GM18870 (cell line): ENCODE data around the gene CHST11.

Experiments used
- ATAC-seq: cut with Tn5 transposase; IDR thresholded peaks from one replicate; pipeline ENCODE4 v1.9.1; 2021; ENCODE audit warnings: moderate library complexity; ENCODE audit not compliant: unreplicated experiment

Gene CHST11

DNA sequence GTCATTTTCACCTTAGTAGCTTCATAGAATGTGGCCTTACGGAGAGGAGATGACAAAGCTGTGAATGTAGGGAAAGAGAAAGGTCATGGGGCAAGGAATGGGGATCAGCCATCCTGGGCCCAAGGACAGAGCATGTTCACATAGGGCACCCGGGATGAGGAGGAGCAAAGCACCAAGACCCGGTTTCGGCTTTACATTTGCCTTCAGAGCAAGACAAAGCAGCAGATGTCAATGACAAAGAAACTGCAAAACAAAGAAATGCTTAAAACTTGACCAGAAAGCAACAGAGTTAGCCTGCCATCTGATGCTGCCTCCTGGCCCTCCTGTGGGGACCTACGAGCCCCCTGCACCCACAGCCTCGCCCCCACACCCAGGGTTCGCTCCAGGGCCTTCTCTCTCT is 252.1 kb downstream of the CHST11 start:
- ATAC-seq: no peak

DNA sequence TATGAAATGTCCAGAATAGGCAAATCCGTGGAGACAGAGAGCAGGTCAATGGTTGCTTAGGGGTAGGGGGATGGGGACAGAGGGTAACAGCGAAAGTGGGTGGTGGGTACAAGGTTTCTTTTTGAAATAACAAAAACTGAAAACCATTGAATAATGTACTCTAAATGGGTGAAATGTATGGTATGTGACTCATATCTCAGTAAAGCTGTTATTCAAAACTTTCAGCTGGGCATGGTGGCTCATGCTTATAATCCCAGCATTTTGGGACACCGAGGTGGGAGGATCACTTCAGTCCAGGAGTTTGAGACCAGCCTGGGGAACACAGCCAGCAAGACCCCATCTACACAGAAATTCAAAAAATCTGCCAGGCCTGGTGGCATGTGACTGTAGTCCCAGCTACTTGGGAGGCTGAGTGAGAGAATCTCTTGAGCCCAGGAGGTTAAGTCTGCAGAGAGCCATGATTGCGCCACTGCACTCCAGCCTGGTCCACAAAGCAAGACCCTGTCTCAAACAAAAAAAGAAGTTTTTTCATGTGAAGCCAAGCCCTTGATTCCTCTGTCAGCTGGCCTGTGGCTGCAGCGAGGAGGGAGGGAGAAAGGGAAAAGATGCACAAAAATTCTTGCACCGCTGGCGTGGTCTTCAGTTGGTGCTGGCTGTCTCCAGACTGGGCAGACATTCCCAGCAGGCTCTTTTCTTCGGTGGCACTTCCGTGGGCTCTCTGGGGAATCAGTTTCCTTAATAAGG is 253.1 kb downstream of the CHST11 start:
- no peak for ATAC-seq

DNA sequence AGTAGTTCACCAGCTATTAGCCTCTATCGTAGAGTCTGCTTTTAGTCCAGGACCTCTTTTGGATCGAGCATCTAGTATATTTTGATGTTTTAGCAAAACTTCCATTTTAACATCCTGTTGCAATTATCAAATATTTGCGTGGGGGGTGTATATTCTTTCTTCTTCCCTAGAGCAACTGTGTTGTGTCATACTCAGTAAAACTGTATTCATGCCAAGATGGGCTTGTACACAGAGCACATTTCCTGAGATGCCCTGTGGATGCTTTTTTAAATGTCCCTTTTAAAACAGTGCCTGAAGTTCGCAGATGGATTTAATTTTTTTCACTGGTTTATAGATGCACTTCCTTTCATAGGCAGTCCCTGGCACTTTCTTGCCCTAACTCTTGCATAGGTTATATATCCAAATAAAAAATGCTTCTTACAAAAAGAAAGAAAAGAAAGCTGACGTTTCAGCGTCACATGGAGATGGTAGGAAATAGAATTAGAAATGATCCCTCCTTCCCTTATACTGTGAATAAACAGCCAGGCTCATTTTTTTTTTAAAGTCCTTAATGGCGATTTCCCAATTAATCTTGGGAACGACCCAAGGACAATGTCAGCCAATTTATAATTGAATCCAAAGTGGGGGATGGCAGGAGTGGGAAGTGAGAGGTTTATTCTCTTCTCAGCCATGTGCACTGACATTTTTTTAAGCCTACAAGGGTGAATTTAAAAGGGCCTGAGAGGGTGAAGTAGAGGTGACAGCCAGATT is 254.4 kb downstream of the CHST11 start:
- no peak for ATAC-seq

DNA sequence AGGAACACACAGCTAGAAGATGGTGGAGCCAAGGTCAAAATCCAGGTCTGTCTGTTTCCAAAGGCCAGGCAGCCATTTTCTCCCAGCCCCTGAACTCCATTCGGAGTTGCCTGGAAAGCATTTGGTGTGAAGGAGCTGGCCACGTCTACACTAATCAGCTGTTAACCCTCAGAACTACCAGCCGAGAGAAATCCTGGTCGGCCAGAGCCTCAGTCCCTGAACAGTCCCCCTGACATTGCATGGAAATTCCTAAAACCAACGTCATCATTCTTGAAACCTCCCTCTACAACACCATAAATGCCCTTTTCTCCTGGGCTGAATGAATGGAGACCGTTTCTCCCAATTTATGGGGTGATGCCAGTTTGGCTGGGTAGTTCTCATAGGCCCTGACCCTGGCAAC is 255.7 kb downstream of the CHST11 start:
- ATAC-seq: no peak

DNA sequence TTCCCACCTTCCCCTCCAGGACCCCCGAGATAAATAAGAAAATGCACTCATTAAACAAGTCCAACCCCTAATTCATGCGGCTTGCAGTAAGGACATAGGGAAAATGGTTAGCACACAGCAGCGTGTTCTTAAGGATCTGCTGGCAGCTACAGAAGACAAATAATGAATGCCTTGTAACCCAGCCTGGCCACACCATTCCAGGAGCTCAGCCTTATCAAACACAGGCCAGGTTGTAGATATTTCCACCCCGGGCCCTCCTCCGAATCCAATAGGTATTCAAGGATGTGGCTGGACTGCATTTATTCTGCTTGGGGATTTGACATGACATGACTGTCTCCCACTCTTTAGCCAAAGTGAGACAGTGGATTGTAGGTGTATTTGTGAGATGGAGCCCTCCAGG is 256.2 kb downstream of the CHST11 start:
- ATAC-seq: no peak

DNA sequence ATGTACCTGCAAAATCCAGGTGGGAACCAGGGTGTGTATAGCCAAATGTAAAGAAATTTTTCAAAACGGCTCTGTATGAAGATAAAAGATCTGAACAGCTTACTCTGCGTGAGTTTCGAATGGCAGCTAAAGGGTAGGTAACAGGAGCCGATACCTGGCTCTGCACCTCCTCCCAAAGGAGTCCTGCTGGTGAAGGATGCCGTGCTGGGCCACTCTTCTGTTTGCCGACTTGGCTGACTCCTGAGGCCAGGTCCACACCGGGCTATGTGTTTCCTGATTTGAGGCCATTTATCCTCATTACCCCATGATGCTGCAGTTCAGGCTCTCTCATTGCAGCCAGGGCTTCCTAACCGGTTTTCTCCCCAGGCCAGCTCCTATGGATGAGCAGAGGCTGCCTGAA is 256.7 kb downstream of the CHST11 start:
- ATAC-seq: no peak

DNA sequence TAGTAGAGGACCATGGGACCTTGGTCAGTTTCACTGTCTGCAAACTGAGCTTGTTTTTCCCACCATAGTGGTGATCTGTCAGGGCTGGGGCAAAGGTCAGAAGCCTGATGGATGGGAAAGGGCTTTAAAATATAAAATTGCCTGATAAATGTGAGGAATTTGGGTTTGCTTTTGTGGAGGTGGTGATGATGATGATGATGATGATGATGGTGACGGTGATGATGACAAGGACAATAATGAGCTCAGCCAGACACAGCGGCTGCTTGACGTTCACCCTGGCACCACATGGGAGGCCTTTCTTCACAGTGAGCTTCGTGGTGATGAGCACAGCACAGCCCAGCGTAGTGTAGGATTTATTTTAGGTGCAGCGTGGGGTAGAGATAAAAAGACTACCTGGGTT is 257.6 kb downstream of the CHST11 start:
- no peak for ATAC-seq

DNA sequence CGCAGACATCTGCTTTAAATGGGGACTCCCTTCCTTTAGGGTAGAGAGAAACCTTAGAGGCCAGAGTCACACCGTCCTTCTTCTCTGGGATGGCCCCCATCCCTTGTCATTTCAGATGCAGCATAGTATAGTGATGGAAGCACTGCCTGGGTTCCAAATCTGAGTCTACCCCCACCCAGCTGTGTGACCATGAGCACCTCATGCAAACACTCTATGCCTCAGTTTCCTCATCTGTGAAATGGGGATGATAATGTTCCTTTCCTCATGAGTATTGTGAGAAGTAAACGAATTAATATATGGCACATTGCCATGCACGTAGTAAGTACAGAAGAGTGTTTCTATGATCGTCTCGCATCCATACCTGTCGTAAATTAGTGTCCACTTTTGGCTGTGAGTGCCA is 259.4 kb downstream of the CHST11 start:
- no peak for ATAC-seq

DNA sequence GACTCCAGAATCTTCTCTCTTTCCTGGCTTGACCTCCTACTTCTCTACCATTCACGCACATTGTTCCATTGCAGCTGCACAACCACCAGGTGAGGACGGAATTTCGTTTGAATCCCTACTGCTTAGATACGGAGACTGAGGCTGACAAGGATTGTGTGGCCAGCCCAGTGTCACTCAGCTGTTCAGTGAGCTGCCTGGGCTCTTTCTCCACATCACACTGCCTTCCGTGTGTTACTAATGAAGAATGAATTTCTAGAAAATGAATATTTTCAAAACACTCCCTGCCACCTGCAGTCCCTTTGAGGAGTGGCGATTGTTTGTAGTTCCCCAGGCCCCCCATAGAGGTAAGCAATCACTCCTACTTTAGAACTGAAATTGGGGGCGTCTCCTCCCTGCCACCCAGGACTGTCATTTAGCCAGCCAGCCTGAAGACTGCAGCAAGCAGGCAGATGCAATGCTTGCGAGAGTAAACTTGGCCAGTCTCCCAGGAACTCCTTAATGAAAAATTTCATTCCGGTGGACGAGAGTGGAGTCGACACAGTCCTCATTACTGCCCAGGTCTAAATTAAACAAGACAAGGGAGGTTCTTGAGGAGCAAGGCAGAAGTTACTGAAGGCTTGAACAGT is 261.7 kb downstream of the CHST11 start:
- ATAC-seq: no peak

DNA sequence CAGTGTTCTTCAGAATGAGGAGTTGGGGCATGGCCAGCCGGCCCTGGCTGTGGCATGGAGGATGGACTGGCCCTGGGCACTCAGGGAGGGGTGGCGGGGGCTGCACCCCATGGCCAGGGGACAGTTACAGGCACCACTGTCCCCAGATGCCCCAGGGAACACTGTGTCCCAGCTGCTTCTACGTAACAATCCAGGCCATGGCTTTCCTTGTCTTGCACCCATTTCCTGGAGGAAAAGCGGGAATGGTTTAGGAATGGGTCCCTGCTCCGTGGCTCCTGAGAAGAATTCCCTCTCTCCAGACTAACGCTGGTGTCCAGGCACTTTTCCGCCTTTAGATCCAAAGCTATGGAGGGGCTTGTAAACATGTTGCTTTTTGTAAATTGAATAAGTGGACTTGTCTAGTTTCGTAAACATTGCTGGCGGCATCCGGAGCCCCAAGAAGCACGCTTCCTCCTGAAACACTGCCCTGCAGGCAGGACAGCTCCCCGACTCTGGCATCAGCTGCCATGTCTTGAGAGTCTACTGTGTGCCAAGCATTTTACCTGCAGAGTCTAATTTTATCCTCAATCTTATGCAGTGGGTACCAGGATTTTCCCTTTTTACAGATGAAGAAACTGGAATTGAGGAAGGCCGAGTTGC is 263.1 kb downstream of the CHST11 start:
- ATAC-seq: no peak

DNA sequence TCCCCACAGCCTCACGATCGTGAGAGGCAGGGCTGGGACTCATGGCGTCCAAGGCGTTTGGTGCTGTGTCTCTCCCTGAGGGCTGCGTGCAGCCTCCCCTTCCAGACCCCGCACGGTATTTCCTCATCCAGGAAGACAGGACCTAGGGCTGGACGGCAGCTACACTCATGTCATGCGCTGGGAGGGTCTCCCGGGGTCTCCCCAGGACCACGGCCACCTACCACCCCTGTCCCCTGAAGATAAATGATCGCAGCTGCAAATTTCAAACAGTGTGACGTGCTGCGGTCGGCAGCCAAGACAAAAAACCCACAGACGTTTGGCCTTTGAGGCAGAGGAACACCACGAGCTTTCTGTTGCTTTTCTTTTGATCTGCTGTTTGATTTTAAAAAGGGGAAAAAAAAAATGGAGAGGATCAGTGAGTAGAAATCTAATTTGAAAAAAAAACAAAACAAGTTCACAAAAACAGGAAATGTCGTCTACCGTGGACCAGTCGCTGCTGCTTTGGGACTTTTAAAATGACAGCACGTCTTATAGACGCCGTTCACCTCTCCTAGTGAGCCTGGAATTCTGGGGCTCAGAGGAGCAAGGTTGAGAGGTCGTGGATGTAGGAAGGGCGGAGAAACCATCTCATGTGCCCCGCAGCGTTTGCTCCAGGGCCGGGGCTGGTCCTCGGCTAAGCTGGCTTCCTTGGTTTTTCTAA is 263.7 kb downstream of the CHST11 start:
- no peak for ATAC-seq

DNA sequence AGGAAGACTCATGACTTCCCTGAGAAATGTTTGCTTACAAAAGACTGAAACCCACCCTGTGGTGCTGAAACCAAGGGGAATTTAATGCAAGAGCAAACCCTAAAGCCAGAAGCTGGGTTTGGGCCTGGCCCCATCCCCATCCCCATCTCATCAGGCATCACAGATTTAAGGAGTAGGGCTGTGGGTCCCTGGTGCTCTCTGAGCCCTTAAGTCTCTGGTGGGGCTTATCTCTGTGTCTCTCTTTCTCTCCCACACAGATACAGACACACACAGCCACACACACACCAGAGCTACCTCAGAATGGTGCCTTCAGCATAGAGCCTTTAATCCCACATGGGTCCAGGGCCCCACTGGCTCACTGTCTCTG is 264.3 kb downstream of the CHST11 start:
- ATAC-seq: no peak

DNA sequence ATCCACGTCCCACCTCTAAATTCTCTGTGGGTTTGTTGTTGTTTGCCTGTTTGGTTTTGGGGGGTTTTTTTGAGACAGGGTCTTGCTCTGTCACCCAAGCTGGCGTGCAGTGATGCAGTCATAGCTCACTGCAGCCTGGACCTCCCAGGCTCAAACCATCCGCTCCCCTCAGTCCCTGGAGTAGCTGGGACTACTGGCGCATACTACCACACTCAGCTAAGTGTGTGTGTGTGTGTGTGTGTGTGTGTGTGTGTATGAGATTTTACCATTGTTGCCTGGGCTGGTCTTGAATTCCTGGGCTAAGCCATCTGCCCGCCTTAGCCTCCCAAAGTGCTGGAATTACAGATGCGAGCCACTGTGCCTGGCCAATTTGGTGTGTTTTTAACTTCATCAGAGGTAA is 265.2 kb downstream of the CHST11 start:
- no peak for ATAC-seq

DNA sequence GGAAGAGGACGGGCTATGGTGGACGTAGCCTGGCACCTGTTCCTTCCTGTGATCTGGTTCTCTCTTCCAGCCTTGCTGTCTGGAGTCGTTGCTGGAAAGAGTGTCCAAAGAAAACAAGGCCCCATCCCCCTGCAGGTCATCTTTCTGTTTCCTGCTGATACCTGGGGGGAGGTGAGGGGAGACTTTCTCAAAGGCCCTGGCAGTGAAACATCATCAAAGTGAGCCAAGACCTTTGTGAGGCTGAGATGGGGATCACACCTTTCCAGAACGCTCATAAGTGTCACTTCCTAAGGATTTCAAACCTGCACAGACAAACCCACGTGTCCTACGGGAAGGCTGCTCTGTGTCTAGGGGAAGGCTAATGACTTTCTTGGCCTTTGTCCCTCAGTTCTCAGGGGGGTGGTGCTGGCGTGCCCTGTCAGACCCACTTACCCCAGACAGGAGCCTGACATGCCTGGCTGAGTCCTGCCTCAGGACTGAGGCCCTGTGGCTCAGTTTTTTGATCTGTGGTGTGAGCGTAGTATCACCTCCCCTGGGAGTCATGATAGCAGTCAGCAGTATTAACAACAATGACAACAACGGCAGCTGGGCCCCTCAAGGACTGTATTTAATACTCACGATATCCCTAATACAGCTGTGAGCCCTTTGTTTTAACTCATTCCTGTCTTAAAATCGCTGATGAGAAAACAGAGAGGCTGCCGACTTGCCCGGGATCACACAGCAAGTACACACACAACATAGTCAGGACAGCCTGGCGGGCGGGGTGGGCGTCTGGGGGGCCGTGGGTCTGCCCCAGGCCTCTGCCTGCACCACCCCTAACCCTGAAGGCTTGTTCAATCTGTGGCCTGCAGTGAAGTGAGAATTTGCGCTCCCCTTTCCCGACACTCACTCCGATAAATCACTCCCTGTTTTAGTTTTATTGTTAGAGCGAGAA is 266.1 kb downstream of the CHST11 start:
- ATAC-seq: no peak

DNA sequence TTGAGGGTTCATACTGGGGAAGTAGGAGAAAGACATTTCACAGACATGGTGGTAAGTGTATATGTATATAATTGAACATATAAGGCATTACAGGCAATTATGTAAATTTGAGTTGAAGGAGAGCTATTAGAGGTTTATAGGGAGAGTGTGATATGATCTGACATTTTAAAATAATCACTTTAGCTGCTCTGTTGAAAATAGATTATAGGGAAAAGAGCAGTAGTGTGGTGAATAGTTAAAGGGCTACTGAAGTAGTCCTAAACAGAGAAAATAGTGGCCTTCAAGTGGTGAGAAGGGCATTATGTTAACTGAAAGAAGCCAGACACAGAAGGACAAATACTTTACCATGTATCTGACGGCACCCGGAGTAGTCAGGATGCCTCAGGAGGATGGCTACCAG is 267.1 kb downstream of the CHST11 start:
- ATAC-seq: no peak

DNA sequence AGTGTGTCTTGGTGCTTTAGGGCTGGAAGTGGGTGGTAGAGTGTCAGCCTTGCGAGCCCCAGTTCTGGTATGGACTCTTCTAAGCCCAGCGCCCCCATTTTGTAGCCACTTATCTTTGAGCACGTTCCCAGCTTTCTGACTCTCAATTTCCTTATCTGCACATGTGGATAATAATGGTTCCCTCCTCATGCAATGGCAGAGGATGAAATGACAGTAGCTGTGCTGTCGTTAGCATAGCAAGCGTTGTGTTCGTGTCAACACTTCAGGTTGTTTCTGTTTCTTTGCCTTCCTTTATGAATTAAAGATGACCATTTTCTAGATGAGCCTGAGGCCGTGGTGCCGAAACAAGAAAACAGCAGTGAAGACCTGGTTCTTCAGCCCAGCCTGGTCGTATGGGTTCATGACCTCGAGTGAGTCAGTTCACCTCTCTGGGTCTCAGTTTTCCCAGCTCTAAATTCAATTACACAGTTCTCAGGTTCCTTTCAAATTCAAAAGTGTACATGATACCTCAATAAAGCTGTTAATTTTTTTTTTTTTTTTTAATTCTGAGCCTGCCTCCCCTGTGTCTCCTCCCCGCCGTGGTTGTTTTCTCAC is 268.3 kb downstream of the CHST11 start:
- no peak for ATAC-seq

DNA sequence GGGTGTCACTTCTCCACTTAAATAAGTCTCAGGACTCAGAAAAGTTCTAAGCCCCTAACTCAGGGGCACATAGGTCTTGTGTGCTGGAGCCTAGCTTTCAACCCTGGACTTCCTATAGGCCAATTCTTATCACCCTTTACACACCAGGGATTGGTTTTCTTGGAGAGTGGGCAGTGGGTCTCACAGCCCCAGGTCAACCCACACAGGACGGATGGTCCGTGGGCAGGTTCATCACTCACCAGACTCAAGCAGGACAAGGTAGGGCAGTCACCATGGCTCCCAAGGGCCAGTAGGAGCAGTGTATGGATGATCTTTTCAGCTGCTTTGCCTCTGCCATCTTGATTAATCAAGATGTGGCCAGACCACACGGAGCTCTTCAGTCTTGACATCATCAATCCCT is 268.9 kb downstream of the CHST11 start:
- ATAC-seq: no peak

DNA sequence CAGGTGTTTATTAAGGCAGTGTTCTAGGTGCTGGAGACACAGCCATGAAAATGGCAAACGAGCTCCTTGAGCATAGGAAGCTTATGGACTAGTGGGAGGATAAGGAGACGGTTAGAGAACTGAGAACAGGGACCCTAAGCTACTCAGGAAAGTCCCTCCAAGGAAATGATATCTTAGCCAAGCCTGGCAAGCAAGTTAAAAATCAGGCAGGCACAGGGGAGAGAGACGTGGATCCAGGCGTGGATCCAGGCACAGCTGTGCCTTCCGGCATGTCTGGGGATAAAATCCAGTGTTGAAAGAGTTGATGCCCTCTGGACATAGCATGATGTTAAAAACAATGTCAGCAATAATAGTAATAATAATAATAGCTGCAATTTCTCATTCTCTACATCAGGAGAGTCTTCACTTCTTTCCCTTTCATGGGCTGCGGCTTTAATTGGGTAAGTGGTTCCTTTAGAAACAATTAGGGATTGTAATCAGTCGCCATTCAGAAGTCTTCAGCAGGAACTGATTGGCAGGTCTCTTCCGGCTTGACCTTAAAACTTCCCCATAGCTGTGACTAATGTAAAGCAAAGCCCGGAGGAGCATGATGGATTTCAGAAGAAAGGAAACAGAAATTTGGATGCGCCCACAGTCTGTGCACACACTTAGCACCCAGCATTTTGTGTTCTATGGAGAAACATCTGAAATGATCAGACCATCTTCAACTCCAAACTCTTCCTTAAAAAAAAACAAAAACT is 271.1 kb downstream of the CHST11 start:
- no peak for ATAC-seq

DNA sequence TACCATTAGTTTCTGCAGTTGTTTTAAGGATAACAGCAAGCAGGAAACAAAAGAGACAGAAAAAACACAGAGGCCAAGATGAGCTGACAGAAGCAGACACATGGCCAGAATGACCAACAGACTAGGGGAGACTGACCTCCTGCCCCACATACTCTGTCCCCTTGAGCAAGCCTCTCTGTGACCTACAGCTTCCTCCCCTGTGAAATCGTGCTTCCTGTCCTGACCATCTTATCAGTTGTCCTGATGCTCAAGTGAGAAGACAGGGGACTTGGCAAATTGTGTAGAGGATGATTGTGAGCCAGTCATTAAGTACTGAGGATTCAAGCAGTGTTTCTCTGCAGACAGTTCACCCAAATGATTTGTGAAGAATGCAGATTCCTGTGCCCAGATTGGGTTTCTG is 272.3 kb downstream of the CHST11 start:
- no peak for ATAC-seq
